ENCODE results near the gene THSD4.

GRCh38 chr15:71142780-71143179, 27.5 kb downstream of the THSD4 start:
- no peak for TF ChIP-seq CTCF (optimal IDR thresholded peaks at IDR 0.05 in 1 of 3, IDR thresholded peaks at IDR 0.05 in 1 of 3, conservative IDR thresholded peaks at IDR 0.05 in 1 of 3; ENCODE audit: extremely low read depth in 1 of 3, insufficient read depth in 2 of 3, low read length in 3 of 3)
- no peak for TF ChIP-seq EZH2 (IDR thresholded peaks at IDR 0.05; ENCODE audit: low read length)
